ENCODE data around the gene CCDC71L.

Gene CCDC71L

GRCh38 chr7:106623315-106623660 lies 37.7 kb downstream of the CCDC71L start:
- no peak for DNase-seq

DNA sequence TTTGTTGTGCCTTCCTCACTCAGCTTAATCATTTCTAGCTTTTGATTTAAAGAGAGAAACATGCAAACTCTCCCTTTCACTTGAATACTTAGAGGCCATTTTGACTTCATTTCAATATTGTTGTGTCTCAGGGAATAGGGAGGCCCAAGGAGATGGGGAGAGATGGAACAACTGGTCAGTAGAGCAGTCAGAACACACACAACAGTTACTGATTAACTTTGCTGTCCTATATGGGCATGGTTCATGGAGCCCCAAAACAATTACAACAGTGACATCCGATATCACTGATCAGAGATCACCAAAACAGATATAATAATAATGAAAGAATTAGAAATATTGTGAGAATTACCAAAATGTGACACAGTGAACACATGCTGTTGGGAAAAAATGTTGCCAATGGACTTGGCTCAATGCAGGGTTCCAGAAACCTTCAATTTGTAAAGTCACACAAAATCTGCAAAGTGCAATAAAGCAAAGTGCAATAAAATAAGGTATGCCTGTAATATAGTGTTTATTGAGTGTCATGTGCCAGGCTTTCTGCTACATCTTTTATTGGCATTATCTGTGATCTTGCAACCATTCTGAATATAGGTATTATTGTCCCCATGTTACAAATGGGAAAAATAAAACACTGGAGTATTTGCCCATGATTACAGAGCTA lies 38.2 kb downstream of the CCDC71L start:
- no peak for DNase-seq

GRCh38 chr7:106621393-106622132 lies 39.4 kb downstream of the CCDC71L start:
- DNase-seq: no peak

DNA sequence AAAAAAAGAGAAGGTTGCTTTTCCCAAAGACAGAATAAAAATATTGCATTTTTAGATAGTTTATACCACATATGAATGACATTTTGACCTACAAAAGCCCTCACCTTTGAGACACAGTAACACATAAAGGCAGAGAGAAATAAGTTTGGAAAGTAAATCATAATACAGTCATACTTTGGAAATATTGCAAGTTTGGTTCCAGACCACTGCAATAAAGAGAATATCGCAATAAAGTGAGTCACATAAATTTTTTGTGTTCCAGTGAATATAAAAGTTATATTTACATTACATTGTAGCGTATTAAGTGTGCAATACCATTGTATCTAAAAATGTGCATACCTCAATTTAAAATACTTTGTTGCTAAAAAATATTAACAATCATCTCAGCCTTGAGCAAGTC lies 40.3 kb downstream of the CCDC71L start:
- no peak for DNase-seq

DNA sequence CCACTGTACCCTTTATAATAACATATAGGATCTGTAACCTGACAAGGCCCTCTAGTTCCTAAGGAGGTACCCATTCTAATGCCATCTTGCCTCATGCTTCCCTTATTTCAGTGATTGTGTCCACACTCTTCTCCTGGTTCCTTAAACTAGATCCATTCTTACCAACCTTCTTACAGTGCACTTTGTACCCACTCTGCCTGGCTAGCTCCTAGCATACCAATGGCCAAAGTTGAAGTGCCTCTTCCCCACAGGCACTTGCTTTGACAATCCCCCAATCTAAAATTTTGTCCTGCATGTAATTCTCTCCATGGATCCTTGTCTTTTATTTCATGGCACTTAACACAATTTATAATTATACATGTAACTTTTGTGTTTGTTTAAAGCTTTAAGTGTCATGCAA lies 40.9 kb downstream of the CCDC71L start:
- no peak for DNase-seq

- DNase-seq: no peak
Measured at GRCh38 chr7:106619213-106619612, 41.7 kb downstream of the CCDC71L start.

DNA sequence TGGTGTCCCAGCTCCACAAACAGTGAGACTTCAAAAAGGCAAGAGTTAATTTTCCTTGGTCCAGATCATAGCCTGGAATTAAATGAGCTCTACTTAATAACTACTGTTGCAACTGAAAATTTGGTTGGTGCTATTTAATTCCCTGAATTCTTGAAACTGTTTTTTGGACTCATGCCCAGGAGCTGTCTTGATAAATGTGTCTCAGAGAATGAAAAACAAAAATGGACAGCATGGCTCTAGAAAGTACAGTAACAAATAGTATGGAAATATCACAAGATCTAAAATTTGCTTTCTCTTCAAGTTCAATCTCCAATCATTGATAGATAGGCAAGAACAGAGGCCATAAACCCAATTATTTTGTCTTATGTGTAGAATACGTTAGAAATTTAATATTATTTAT lies 42.5 kb downstream of the CCDC71L start:
- DNase-seq: no peak

- DNase-seq: no peak
Measured at GRCh38 chr7:106617860-106618259, 43.1 kb downstream of the CCDC71L start.

DNA sequence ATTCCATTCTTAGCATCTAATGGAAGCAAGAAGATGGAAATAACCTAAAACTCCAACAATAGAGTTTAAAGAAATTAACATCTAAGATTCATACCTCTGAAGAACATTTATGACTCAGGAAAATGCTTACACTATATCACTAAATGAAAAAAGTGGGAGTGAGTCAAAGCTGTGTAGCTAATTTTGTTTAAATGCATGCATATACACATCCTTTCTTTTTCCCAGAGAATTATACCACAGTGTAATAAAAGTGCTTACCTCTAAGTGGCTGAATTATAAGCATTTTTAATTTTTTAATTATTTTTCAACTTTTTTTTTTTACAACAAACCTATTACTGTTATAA lies 44.3 kb downstream of the CCDC71L start:
- DNase-seq: no peak

- no peak for DNase-seq
Measured at GRCh38 chr7:106615808-106616707, 44.9 kb downstream of the CCDC71L start.

GRCh38 chr7:106614751-106615150 lies 46.2 kb downstream of the CCDC71L start:
- DNase-seq: no peak

GRCh38 chr7:106613848-106614560 lies 47.0 kb downstream of the CCDC71L start:
- no peak for DNase-seq

- no peak for DNase-seq
Measured at GRCh38 chr7:106613279-106613678, 47.7 kb downstream of the CCDC71L start.

DNA sequence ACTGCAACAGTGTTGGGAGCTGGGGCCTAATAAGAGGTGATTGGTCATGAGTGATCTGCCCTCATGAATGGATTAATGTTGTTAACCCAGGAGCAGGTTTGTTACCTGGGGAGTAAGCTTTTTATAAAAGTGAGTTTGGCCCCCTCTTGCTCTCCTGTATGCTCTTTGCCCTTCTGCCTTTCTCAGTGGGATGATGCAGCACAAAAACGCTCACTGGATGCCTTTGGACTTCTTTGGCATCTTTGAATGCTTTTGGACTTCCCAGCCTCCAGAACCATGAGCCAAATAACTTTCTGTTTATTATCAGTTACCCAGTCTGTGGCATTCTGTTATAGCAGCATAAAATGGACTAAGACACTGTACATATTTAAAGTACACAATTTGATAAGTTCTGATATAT lies 48.5 kb downstream of the CCDC71L start:
- DNase-seq: no peak

DNA sequence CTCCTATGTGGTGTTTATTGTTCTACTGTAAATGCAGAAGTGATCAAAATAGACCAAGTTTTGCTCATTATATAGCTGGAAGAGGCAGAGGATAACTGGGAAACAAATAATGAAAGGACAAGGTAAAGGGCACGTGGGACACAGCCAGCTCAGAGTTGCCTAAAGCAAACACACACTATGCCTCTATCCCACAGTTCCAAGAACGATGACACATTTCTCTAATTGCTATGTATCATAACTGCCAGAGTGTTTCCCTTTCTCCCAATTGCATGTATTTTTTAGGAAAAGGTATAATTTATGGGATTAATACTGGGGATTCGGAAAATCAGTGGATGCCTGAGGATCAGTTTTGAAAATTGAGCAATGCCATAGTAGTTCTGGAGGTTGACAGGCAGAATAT lies 49.0 kb downstream of the CCDC71L start:
- DNase-seq: no peak

GRCh38 chr7:106610996-106611886 lies 49.7 kb downstream of the CCDC71L start:
- no peak for DNase-seq

- DNase-seq: no peak
Measured at GRCh38 chr7:106609416-106609815, 51.5 kb downstream of the CCDC71L start.

GRCh38 chr7:106608661-106609060 lies 52.3 kb downstream of the CCDC71L start:
- DNase-seq: no peak
